ENCODE data around the gene ZNF827.

ZNF827 gene

DNA sequence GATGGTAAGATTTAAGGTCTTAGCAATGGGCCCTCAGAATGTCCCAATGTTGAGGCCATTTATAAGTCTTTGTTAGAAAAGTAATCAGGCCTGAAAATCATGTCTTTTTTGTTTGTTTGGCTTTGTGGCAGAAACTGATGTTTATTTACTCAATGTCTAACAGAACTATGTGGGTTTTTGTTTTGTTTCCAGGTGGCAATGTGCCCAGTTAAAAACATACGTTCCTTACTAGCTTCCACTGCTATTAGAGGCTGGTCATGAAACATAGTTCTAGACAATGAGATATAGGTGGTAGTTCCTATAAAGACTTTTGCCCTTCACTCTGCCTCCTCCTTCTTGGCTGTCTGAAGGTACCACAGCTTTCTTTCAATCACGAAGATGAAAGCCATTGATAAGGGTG lies 149.9 kb downstream of the ZNF827 start:
- FAIRE-seq: no peak

DNA sequence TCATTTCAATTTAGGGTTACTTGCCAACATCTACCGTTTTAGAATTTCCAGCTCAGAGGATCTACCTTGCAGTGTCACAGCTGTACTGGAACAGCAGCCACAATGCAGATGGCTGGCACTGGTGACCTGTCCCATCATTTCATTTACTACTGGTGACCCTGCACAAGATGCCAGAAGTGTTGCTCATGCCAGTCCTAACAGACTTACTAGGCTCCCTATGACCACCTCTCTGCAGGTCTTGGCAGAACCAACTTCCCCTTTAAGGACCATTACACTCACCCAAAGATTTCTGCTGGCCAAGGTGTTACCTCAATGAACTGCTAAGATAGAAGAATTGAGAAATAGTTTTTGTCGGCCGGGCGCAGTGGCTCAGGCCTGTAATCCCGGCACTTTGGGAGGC lies 151.8 kb downstream of the ZNF827 start:
- no peak for FAIRE-seq

DNA sequence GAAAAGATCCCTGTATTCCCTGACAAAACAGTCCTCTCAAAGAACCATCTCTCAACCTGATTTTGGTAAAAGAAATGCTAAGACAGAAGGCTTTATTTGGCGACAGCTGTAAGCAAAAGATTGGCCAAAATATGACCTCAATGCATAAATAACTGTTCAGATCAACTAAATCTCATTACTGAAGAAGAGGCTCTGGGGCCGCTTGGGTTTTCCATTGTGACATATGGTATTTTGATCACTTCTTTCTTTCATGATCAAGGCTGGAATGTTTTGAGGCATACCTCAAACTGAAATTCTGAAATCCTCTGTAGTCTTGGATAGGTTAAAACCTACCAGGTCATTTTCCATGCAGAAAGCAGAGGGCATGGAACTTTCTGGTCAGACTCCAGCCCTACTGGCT lies 152.4 kb downstream of the ZNF827 start:
- FAIRE-seq: no peak

- no peak for FAIRE-seq
Measured at GRCh38 chr4:145785391-145786008, 153.1 kb downstream of the ZNF827 start.

GRCh38 chr4:145784036-145784435 lies 154.6 kb downstream of the ZNF827 start:
- FAIRE-seq: no peak

- FAIRE-seq: no peak
Measured at GRCh38 chr4:145782756-145783155, 155.9 kb downstream of the ZNF827 start.

DNA sequence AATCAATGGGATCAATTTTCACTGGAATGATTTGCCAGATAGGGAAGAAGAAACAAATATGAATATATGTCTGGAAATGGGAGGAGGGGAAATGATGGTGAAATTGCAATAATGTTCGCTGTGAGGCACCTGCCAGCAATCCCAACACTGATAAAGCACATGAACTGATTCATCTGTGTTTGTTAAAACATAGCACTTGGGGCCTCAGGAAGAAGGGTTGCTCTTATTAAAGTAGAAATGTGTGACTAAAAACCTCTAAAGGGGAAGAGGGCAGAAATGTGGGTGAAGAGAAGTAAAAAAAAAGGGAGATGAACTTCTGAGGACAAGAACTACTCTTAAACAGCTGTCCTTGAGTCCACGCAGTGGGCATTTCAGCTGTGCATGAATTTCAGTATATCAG lies 157.3 kb downstream of the ZNF827 start:
- FAIRE-seq: no peak

GRCh38 chr4:145779319-145779801 lies 159.3 kb downstream of the ZNF827 start:
- no peak for FAIRE-seq

GRCh38 chr4:145776208-145776607 lies 162.4 kb downstream of the ZNF827 start:
- FAIRE-seq: no peak

GRCh38 chr4:145775406-145775805 lies 163.2 kb downstream of the ZNF827 start:
- FAIRE-seq: no peak

GRCh38 chr4:145774473-145774872 lies 164.2 kb downstream of the ZNF827 start:
- no peak for FAIRE-seq

GRCh38 chr4:145773581-145774234 lies 164.9 kb downstream of the ZNF827 start:
- FAIRE-seq: no peak

- FAIRE-seq: no peak
Measured at GRCh38 chr4:145772347-145772746, 166.3 kb downstream of the ZNF827 start.

GRCh38 chr4:145770124-145770523 lies 168.5 kb downstream of the ZNF827 start:
- FAIRE-seq: no peak

DNA sequence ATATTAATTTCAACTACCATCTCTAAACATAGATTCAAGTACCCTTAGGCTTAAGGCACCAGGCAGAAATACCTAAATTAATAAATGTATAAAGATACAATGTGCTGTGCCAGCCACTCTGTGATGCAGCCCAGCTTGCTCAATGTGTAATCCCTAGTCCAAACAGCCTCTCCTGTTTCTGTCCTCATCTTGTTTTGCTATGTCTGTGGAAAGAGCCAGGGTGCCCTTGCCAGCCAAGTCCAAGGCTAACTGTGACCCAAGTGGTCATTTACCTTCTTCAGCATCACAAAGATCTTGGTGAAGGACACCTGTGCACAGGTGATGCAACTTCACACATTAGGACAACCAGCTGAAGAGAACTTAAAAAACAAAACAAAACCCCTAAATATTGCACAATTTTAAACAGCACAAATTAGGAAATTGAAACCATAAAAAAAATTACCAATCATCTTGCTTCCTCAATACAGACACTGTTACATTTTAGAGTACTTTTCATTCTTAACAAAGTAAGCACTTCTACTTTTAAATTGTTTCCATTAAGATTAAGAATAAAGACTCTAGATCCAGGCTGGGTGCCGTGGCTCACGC lies 169.1 kb downstream of the ZNF827 start:
- no peak for FAIRE-seq

DNA sequence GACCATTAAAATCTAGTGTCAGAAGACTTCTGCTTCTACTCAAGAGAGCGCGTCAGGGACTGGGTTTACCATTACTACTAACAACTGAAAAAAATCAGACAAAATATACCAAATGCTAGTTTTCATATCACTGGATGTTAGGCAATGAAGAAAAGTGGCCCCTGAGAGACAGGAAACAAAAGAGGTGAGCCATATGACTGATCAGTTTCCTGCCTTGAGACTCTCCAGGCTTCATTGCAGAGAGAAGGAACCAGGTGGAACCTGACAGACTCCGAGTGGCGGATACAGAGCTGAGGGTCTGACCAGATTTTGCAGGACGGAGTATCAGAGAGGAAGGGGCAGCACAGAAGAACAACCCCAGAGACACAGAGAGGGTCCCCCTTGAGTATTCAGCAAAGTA lies 172.3 kb downstream of the ZNF827 start:
- no peak for FAIRE-seq

GRCh38 chr4:145763399-145763798 lies 175.2 kb downstream of the ZNF827 start:
- no peak for FAIRE-seq

DNA sequence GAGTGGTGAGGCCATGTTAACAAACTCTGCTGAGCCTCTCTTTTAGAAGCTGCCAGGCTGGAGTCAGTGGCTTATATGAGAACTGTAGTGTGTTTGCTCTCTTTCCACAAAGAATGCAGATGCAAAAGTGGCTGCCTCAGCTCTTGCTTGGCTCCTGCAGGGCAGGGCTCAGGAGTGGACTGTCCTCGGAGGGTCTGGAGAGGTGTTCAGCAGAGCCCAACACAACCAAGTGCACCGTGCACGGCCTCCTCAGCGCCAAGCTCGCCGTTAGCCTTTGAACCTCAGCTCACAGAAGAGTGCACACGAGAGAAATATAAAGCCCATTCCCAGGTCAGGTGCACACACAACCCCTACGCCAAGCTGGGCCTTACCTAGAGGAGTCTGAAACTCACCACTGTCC lies 175.9 kb downstream of the ZNF827 start:
- no peak for FAIRE-seq

GRCh38 chr4:145760961-145761929 lies 177.4 kb downstream of the ZNF827 start:
- FAIRE-seq: no peak

- FAIRE-seq: no peak
Measured at GRCh38 chr4:145760176-145760575, 178.4 kb downstream of the ZNF827 start.

- FAIRE-seq: no peak
Measured at GRCh38 chr4:145757188-145757587, 181.4 kb downstream of the ZNF827 start.

GRCh38 chr4:145756244-145756643 lies 182.4 kb downstream of the ZNF827 start:
- no peak for FAIRE-seq

- no peak for FAIRE-seq
Measured at GRCh38 chr4:145755802-145756201, 182.8 kb downstream of the ZNF827 start.

Data from G401.6 (cell line).